Hepatocyte (in vitro differentiated cells): ENCODE results near the gene PIGS.

Source experiments
- EZH2 ChIP-seq: fragments of 200-600 bp; sonication (generic); IDR thresholded peaks from 2 replicates; pipeline ENCODE4 v1.6.1; 2016; ENCODE audit warnings: antibody characterized with exemption, mild to moderate bottlenecking, borderline replicate concordance
- EZH2phosphoT487 ChIP-seq: fragments of 200-600 bp; sonication (generic); IDR thresholded peaks from one replicate; pipeline ENCODE4 v1.6.1; 2018; ENCODE audit warnings: antibody characterized with exemption, mild to moderate bottlenecking, low read depth, moderate library complexity; ENCODE audit not compliant: unreplicated experiment, severe bottlenecking
- TF ChIP-seq, protein P1 (sequence below): fragments of 200-600 bp; sonication (generic); IDR thresholded peaks from 2 replicates; pipeline ENCODE4 v1.5.1; 2016; ENCODE audit warnings: antibody characterized with exemption, mild to moderate bottlenecking; ENCODE audit not compliant: poor library complexity

DNA sequence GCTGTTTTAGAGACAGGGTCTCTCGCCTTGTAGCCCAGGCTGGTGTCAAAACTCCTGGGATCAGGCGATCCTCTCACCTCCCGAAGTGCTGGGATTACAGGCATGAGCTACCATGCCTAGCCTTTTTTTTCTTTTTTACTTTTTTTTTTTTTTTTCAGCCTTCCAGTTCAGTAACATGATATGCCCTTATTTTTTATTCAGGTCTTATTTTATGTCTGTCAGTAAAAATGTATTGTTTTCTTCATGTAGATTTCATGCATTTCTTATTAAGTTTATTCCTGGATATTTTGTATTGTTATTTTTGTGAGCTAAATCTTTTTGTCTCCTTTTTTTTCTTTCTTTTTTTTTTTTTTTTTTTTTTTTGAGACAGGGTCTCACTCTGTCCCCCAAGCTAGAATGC is 67.9 kb downstream of the PIGS start:
- TF ChIP-seq, protein P1, sequence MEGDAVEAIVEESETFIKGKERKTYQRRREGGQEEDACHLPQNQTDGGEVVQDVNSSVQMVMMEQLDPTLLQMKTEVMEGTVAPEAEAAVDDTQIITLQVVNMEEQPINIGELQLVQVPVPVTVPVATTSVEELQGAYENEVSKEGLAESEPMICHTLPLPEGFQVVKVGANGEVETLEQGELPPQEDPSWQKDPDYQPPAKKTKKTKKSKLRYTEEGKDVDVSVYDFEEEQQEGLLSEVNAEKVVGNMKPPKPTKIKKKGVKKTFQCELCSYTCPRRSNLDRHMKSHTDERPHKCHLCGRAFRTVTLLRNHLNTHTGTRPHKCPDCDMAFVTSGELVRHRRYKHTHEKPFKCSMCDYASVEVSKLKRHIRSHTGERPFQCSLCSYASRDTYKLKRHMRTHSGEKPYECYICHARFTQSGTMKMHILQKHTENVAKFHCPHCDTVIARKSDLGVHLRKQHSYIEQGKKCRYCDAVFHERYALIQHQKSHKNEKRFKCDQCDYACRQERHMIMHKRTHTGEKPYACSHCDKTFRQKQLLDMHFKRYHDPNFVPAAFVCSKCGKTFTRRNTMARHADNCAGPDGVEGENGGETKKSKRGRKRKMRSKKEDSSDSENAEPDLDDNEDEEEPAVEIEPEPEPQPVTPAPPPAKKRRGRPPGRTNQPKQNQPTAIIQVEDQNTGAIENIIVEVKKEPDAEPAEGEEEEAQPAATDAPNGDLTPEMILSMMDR, result no peak
- TF ChIP-seq EZH2, result no peak
- no peak for TF ChIP-seq EZH2phosphoT487
